Measurements from ENCODE around the gene ALKBH8. TPM values are rescaled to one million over a fixed set of nuclear protein-coding genes. Genes with fewer than 3 reads are reported as not detected.

Gene ALKBH8
- total and polyA plus RNA-seq, 2 of the 4 experiments (the other 2 are of a cell fraction): 3.0 to 6.6 TPM

DNA sequence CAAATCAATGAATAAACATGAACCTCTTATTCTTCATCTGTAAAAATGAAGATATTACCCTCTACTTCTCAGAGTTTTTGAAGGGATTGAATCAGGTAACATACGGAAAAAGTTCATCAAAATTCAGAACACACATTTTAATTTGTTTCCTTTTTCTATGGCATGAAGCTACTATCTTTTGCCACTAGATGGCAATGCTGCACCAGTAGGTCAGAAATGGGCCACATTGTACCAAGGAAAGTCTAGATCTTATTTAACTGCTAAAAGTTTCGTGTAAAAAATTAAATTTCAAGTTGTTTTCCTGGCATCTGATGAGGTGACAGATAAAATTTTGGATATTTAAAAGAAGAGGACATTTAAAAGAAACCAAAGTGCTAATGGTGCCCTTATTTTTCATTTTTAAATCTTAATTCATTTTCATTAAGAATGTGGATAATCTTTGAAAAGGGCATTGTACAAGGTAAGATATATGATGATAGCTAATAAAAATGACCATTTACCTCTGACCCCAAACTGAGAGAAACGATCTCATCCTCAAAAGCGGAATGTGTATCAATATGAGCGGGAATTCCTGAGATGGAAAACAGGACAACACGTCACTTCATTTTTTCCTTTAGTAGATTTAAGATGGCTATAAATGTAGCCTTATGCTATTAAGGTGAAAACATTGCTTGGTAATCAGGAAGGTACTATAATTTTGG lies 16.1 kb downstream of the ALKBH8 start:
- no peaks in the 10 kb centered on the region for H3K9me3 ChIP-seq (ENCODE audit: control insufficient read depth, insufficient read depth, low read length)
- in situ Hi-C loops (cut with MboI; ENCODE audit: low sequenced_read_pairs): no loop called here
- H3K9ac ChIP-seq (ENCODE audit: low read depth, low read length): no peak overlapping the region
- peak; percentile 51 for DNase-seq
- no peak overlapping the region for H2BK5ac ChIP-seq (ENCODE audit: low read depth, low read length, poor library complexity, severe bottlenecking)
- H3K18ac ChIP-seq (ENCODE audit: low read depth, low read length): no peak overlapping the region
- H3K36me3 ChIP-seq (ENCODE audit: control insufficient read depth, insufficient read depth, low read length): peaks cover 7% of the 10 kb centered on the region; the same call in 1 of the 2 replicates
- POLR2A ChIA-PET (ENCODE audit: unreplicated experiment): no interaction called here
- CTCF ChIA-PET: interaction anchor here (0.7 to 1.3 kb wide), 7 partner anchors 9 to 225 kb away, joined by 4 to 6 read pairs (median 5); partner anchors contain the start of gene ALKBH8
- dilution Hi-C loops (cut with HindIII; ENCODE audit: low sequenced_read_pairs, unreplicated experiment): no loop called here
- H3K9me1 ChIP-seq (ENCODE audit: insufficient read depth, low read length): no peaks in the 10 kb centered on the region
- H3K79me1 ChIP-seq (ENCODE audit: low read depth in 1 of 2, low read length in 2 of 2): no peaks in the 10 kb centered on the region
- H4K8ac ChIP-seq (ENCODE audit: low read depth in 2 of 2, low read length in 2 of 2): no peak overlapping the region
- no peak overlapping the region for H4K91ac ChIP-seq (ENCODE audit: insufficient read depth, low read depth, low read length)
- no peak overlapping the region for H2BK20ac ChIP-seq (ENCODE audit: low read depth, low read length)
- intact Hi-C loops (cut with micrococcal nuclease): loop anchor here (1.0 to 10.0 kb wide), 5 partner anchors 27 to 1055 kb away; no protein-coding TSS in a partner anchor
- no peaks in the 10 kb centered on the region for H4K20me1 ChIP-seq (ENCODE audit: insufficient read depth, low read length)
- H2BK15ac ChIP-seq (ENCODE audit: low read depth, low read length): no peak overlapping the region
- H3K4me1 ChIP-seq (ENCODE audit: control insufficient read depth, insufficient read depth, low read length): no peaks in the 10 kb centered on the region
- H3K4ac ChIP-seq (ENCODE audit: low read depth, low read length): no peak overlapping the region
- H2AFZ ChIP-seq (replicated peaks; ENCODE audit: low read length, poor library complexity): no peak overlapping the region
- no peak overlapping the region for H3K27ac ChIP-seq (ENCODE audit: insufficient read depth, low read length)
- H3K56ac ChIP-seq (ENCODE audit: extremely low read depth, insufficient read depth, low read length): no peak overlapping the region
- TF ChIP-seq BHLHE40 (IDR thresholded peaks at IDR 0.05; ENCODE audit: low read depth, low read length) (no peak), RAD21 (IDR thresholded peaks at IDR 0.05; ENCODE audit: low read length) (peak; percentile 83), CTCF (conservative IDR thresholded peaks at IDR 0.05; ENCODE audit: low read depth, low read length) (peak; percentile 87), SMC3 (IDR thresholded peaks at IDR 0.05; ENCODE audit: low read depth, low read length) (peak; percentile 76)
- WGBS, 2 experiments (ENCODE audit: extremely low coverage in 2 of 2, insufficient read length in 1 of 2): no CpG with 5 or more reads among the region's 6 CpGs
- no peak overlapping the region for H4K5ac ChIP-seq (ENCODE audit: low read depth, low read length)
- H3K14ac ChIP-seq (replicated peaks; ENCODE audit: low read depth, low read length): no peak overlapping the region
- peak; percentile 82 for ATAC-seq (ENCODE audit: low read depth)
- no peak overlapping the region for H3K4me3 ChIP-seq (ENCODE audit: insufficient read depth, low read depth, low read length)
- no peak overlapping the region for H3K4me2 ChIP-seq (ENCODE audit: low read depth, low read length)
- no TSS peak for BruUV-seq (replicated peaks)
- no peak overlapping the region for H2AK5ac ChIP-seq (ENCODE audit: low read depth, low read length)
- H2AK9ac ChIP-seq (replicated peaks; ENCODE audit: low read depth, low read length, poor library complexity): no peak overlapping the region
- no peak overlapping the region for H3K23ac ChIP-seq (ENCODE audit: low read depth, low read length)
- H3K27me3 ChIP-seq (ENCODE audit: control insufficient read depth, insufficient read depth, low read length): no peaks in the 10 kb centered on the region
- no peak overlapping the region for H2BK120ac ChIP-seq (ENCODE audit: low read depth, low read length)
